Measurements from ENCODE around the gene PROZ.
"Not testable (repeated sequence)": the region's sequence is repeated elsewhere in the genome, so short reads cannot be mapped to it uniquely, and the experiment has no call there.

The PROZ gene

GRCh38 chr13:113153810-113154748, 4.4 kb upstream of the PROZ start:
- H3K36me3 ChIP-seq (ENCODE audit: control insufficient read depth in 1 of 2, insufficient read depth in 2 of 2, low read length in 2 of 2) = no peaks in the 10 kb centered on the region
- no peaks in the 10 kb centered on the region for H3K27me3 ChIP-seq (ENCODE audit: low read depth, low read length)
- H3K9me3 ChIP-seq (ENCODE audit: control insufficient read depth in 1 of 2, low read length in 2 of 2) = no peaks in the 10 kb centered on the region
- H3K27ac ChIP-seq (ENCODE audit: low read length) = peak overlapping the region; percentile 49
- peak overlapping the region; percentile 53 to 58 for H3K4me3 ChIP-seq (ENCODE audit: low read depth in 1 of 2, low read length in 2 of 2)
- peaks cover 0 to 11% of the 10 kb centered on the region in 2 donors for H3K4me1 ChIP-seq (ENCODE audit: control insufficient read depth in 1 of 2, insufficient read depth in 2 of 2, low read length in 2 of 2)

DNA sequence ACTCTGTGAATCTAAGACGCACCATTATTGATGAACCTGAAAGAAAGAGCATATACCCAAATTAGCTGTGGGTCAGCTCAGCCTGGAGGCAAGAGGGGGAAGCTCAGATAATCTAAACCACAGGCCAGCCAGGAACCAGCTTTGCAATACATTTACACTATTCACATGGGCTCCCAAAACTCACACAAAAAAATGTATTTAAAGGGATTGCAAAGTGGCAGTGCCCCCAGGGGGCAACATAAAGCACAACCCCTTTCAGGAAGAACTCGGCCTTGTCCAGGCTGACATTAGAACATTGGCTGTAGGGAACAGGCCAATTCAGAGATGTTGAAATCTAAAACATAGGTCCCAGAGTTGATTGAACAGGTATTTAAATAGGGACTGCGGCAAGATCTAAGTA, 3.2 kb upstream of the PROZ start:
- no peak overlapping the region for H3K27ac ChIP-seq (ENCODE audit: low read length)
- H3K9me3 ChIP-seq (ENCODE audit: control insufficient read depth in 1 of 2, low read length in 2 of 2) = no peaks in the 10 kb centered on the region
- H3K4me1 ChIP-seq (ENCODE audit: control insufficient read depth in 1 of 2, insufficient read depth in 2 of 2, low read length in 2 of 2) = peaks cover 0 to 11% of the 10 kb centered on the region in 2 donors
- no peaks in the 10 kb centered on the region for H3K36me3 ChIP-seq (ENCODE audit: control insufficient read depth in 1 of 2, insufficient read depth in 2 of 2, low read length in 2 of 2)
- H3K27me3 ChIP-seq (ENCODE audit: low read depth, low read length) = no peaks in the 10 kb centered on the region
- no peak overlapping the region for H3K4me3 ChIP-seq (ENCODE audit: low read depth in 1 of 2, low read length in 2 of 2)

GRCh38 chr13:113155982-113156655, 2.3 kb upstream of the PROZ start:
- Histone ChIP-seq H3K4me1 (ENCODE audit: control insufficient read depth in 1 of 2, insufficient read depth in 2 of 2, low read length in 2 of 2) (peaks cover 0 to 11% of the 10 kb centered on the region in 2 donors), H3K27me3 (ENCODE audit: low read depth, low read length) (no peaks in the 10 kb centered on the region), H3K27ac (ENCODE audit: low read length) (no peak overlapping the region), H3K4me3 (ENCODE audit: low read depth in 1 of 2, low read length in 2 of 2) (no peak overlapping the region), H3K9me3 (ENCODE audit: control insufficient read depth in 1 of 2, low read length in 2 of 2) (no peaks in the 10 kb centered on the region), H3K36me3 (ENCODE audit: control insufficient read depth in 1 of 2, insufficient read depth in 2 of 2, low read length in 2 of 2) (no peaks in the 10 kb centered on the region)

- H3K27me3 ChIP-seq (ENCODE audit: low read depth, low read length) = no peaks in the 10 kb centered on the region
- H3K9me3 ChIP-seq (ENCODE audit: control insufficient read depth in 1 of 2, low read length in 2 of 2) = no peaks in the 10 kb centered on the region
- no peak overlapping the region for H3K4me3 ChIP-seq (ENCODE audit: low read depth in 1 of 2, low read length in 2 of 2)
- H3K4me1 ChIP-seq (ENCODE audit: control insufficient read depth in 1 of 2, insufficient read depth in 2 of 2, low read length in 2 of 2) = peaks cover 0 to 11% of the 10 kb centered on the region in 2 donors
- H3K36me3 ChIP-seq (ENCODE audit: control insufficient read depth in 1 of 2, insufficient read depth in 2 of 2, low read length in 2 of 2) = no peaks in the 10 kb centered on the region
- H3K27ac ChIP-seq (ENCODE audit: low read length) = no peak overlapping the region
Observed at GRCh38 chr13:113157206-113157928, 1.1 kb upstream of the PROZ start.

DNA sequence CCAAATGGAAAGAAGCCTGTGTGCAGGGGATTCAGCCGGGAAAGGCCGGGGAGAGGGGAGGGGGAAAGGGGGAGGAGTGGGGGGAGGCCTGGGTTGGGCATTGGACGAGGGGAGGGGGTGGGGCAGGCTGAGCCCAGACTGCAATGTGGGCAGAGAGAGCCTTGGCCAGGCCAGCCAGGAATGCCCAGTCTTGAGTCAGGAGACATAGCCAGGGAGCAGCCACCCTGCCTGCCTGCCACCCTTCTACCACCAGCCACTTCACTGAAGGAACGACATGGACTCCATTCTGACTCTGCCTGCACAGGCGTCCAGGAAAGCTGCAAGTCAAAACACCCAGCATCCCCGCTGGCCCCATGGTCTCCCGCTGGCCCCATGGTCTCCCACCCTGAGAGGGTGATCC, 498 bp downstream of the PROZ start:
- H3K9me3 ChIP-seq (ENCODE audit: control insufficient read depth in 1 of 2, low read length in 2 of 2) = no peaks in the 10 kb centered on the region
- H3K27ac ChIP-seq (ENCODE audit: low read length) = no peak overlapping the region
- H3K27me3 ChIP-seq (ENCODE audit: low read depth, low read length) = peaks cover 7% of the 10 kb centered on the region
- no peaks in the 10 kb centered on the region for H3K4me1 ChIP-seq (ENCODE audit: control insufficient read depth in 1 of 2, insufficient read depth in 2 of 2, low read length in 2 of 2)
- H3K36me3 ChIP-seq (ENCODE audit: control insufficient read depth in 1 of 2, insufficient read depth in 2 of 2, low read length in 2 of 2) = no peaks in the 10 kb centered on the region
- no peak overlapping the region for H3K4me3 ChIP-seq (ENCODE audit: low read depth in 1 of 2, low read length in 2 of 2)

DNA sequence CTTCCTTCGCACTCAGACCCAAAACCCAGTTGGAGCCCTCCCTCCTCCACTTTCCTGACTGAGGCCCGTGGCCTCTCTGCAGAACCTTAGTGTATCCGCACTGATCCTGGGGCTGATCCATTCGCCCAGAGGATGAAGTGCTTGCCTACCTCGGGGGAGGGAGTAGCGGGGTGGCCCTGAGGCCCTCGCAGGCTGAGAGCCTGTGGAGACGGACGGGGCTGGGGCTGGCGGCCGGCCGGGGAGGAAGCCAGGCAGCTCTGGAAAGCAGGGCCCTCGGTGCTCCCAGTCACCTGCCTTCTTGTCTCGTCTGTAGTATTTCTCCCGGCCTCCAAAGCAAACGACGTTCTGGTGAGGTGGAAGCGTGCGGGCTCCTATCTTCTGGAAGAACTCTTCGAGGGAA, 1.3 kb downstream of the PROZ start:
- no peaks in the 10 kb centered on the region for H3K36me3 ChIP-seq (ENCODE audit: control insufficient read depth in 1 of 2, insufficient read depth in 2 of 2, low read length in 2 of 2)

DNA sequence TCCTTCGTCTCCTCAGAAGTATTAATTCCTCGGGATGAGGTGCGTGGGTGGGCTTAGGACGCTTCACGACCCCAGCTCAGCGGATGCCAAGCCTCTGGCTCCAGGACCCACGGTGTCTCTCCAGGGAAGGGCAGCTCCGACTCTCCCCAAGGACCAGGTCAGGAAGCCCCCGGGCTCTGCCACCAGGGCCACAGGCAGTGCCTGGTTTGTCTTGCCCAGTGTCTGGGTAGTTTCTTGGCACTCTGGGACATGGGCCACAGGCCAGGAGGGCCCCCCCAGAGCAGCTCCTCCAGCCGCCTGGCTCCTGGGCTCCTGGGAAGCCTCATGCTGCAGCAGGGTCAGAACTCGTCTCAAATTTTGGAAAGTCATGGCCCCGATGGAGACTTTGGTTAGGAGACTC, 2.5 kb downstream of the PROZ start:
- Histone ChIP-seq H3K36me3 (ENCODE audit: control insufficient read depth in 1 of 2, insufficient read depth in 2 of 2, low read length in 2 of 2) (no peaks in the 10 kb centered on the region), H3K27me3 (ENCODE audit: low read depth, low read length) (peaks cover 7% of the 10 kb centered on the region), H3K27ac (ENCODE audit: low read length) (no peak overlapping the region), H3K4me3 (ENCODE audit: low read depth in 1 of 2, low read length in 2 of 2) (no peak overlapping the region), H3K4me1 (ENCODE audit: control insufficient read depth in 1 of 2, insufficient read depth in 2 of 2, low read length in 2 of 2) (no peaks in the 10 kb centered on the region), H3K9me3 (ENCODE audit: control insufficient read depth in 1 of 2, low read length in 2 of 2) (no peaks in the 10 kb centered on the region)

More for the DNA sequence above, 1.3 kb downstream of the PROZ start:
- Histone ChIP-seq H3K4me1 (ENCODE audit: control insufficient read depth in 1 of 2, insufficient read depth in 2 of 2, low read length in 2 of 2) (no peaks in the 10 kb centered on the region), H3K4me3 (ENCODE audit: low read depth in 1 of 2, low read length in 2 of 2) (no peak overlapping the region), H3K27ac (ENCODE audit: low read length) (no peak overlapping the region), H3K27me3 (ENCODE audit: low read depth, low read length) (peaks cover 7% of the 10 kb centered on the region), H3K9me3 (ENCODE audit: control insufficient read depth in 1 of 2, low read length in 2 of 2) (no peaks in the 10 kb centered on the region)

DNA sequence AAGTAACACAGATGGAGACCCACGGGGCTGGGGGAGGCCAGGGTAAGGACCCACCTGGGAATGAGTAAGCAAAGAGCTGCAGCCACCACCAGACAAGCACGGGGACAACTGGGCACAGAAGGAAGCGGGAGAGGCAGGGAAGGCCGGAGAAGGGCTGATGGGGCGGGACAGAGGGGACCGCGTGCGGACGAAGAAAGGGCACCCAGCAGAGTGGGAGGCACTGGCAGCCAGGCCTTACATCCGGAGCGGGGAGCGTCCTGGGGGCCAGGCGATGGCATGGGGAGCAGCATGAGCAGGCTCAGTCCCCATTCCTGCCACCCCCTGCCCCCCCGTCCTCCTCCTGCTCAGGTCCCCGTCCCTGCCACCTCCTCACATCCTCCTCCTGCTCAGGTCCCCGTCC, 3.0 kb downstream of the PROZ start:
- Histone ChIP-seq H3K36me3 (ENCODE audit: control insufficient read depth in 1 of 2, insufficient read depth in 2 of 2, low read length in 2 of 2) (no peaks in the 10 kb centered on the region), H3K27ac (ENCODE audit: low read length) (no peak overlapping the region), H3K9me3 (ENCODE audit: control insufficient read depth in 1 of 2, low read length in 2 of 2) (no peaks in the 10 kb centered on the region), H3K4me3 (ENCODE audit: low read depth in 1 of 2, low read length in 2 of 2) (no peak overlapping the region), H3K27me3 (ENCODE audit: low read depth, low read length) (peaks cover 7% of the 10 kb centered on the region), H3K4me1 (ENCODE audit: control insufficient read depth in 1 of 2, insufficient read depth in 2 of 2, low read length in 2 of 2) (no peaks in the 10 kb centered on the region)

DNA sequence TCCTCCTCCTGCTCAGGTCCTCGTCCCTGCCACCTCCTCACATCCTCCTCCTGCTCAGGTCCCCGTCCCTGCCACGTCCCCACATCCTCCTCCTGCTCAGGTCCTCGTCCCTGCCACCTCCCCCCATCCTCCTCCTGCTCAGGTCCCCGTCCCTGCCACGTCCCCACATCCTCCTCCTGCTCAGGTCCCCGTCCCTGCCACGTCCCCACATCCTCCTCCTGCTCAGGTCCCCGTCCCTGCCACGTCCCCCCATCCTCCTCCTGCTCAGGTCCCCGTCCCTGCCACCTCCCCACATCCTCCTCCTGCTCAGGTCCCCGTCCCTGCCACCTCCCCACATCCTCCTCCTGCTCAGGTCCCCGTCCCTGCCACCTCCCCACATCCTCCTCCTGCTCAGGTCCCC, 3.5 kb downstream of the PROZ start:
- not testable (repeated sequence) for H3K27ac ChIP-seq (ENCODE audit: low read length); H3K4me3 ChIP-seq (ENCODE audit: low read depth in 1 of 2, low read length in 2 of 2); H3K27me3 ChIP-seq (ENCODE audit: low read depth, low read length); H3K36me3 ChIP-seq (ENCODE audit: control insufficient read depth in 1 of 2, insufficient read depth in 2 of 2, low read length in 2 of 2); H3K4me1 ChIP-seq (ENCODE audit: control insufficient read depth in 1 of 2, insufficient read depth in 2 of 2, low read length in 2 of 2); H3K9me3 ChIP-seq (ENCODE audit: control insufficient read depth in 1 of 2, low read length in 2 of 2)

- Histone ChIP-seq H3K4me3 (ENCODE audit: low read depth in 1 of 2, low read length in 2 of 2) (no peak overlapping the region), H3K36me3 (ENCODE audit: control insufficient read depth in 1 of 2, insufficient read depth in 2 of 2, low read length in 2 of 2) (no peaks in the 10 kb centered on the region), H3K4me1 (ENCODE audit: control insufficient read depth in 1 of 2, insufficient read depth in 2 of 2, low read length in 2 of 2) (no peaks in the 10 kb centered on the region), H3K9me3 (ENCODE audit: control insufficient read depth in 1 of 2, low read length in 2 of 2) (no peaks in the 10 kb centered on the region), H3K27ac (ENCODE audit: low read length) (no peak overlapping the region), H3K27me3 (ENCODE audit: low read depth, low read length) (peaks cover 7% of the 10 kb centered on the region)
Observed at GRCh38 chr13:113162783-113163685, 4.6 kb downstream of the PROZ start.
